HG02623 (cell line): ENCODE results near the gene PSEN2.
A peak's percentile ranks its signal among the peaks of the same experiment; 100 is the strongest.
"Not testable (repeated sequence)": the region's sequence is repeated elsewhere in the genome, so short reads cannot be mapped to it uniquely, and the experiment has no call there.

Source experiments
- ATAC-seq: cut with Tn5 transposase; IDR thresholded peaks from one replicate; pipeline ENCODE4 v1.9.1; 2021; ENCODE audit warnings: moderate library complexity; ENCODE audit not compliant: unreplicated experiment

Gene PSEN2

GRCh38 chr1:226908913-226909312 lies 38.5 kb downstream of the PSEN2 start:
- ATAC-seq: no peak

- peak; percentile 49 for ATAC-seq
Observed at GRCh38 chr1:226912587-226913176, 42.3 kb downstream of the PSEN2 start.

GRCh38 chr1:226915672-226915995 lies 45.2 kb downstream of the PSEN2 start:
- ATAC-seq: peak; percentile 7

- ATAC-seq: no peak
Observed at GRCh38 chr1:226916497-226916896, 46.1 kb downstream of the PSEN2 start.

GRCh38 chr1:226919587-226919986 lies 49.2 kb downstream of the PSEN2 start:
- no peak for ATAC-seq

GRCh38 chr1:226919995-226920394 lies 49.6 kb downstream of the PSEN2 start:
- no peak for ATAC-seq

- ATAC-seq: no peak
Observed at GRCh38 chr1:226920446-226920894, 50.1 kb downstream of the PSEN2 start.

GRCh38 chr1:226921504-226921903 lies 51.1 kb downstream of the PSEN2 start:
- no peak for ATAC-seq

- ATAC-seq: not testable (repeated sequence)
Observed at GRCh38 chr1:226929260-226930111, 59.1 kb downstream of the PSEN2 start.

GRCh38 chr1:226934483-226935237 lies 64.2 kb downstream of the PSEN2 start:
- ATAC-seq: no peak

GRCh38 chr1:226937940-226938725 lies 67.7 kb downstream of the PSEN2 start:
- no peak for ATAC-seq

GRCh38 chr1:226938903-226939437 lies 68.6 kb downstream of the PSEN2 start:
- ATAC-seq: no peak

GRCh38 chr1:226939438-226940028 lies 69.1 kb downstream of the PSEN2 start:
- peak; percentile 23 for ATAC-seq

- ATAC-seq: peak; percentile 96
Observed at GRCh38 chr1:226940029-226940805, 69.8 kb downstream of the PSEN2 start, which contains the start of gene COQ8A. Gene COQ8A, plus strand, starts transcription at chr1:226940294. Its CDS starts 21,092 bp downstream, at chr1:226961386.

GRCh38 chr1:226940806-226941067 lies 70.3 kb downstream of the PSEN2 start:
- ATAC-seq: no peak

- no peak for ATAC-seq
Observed at GRCh38 chr1:226942392-226942791, 72.0 kb downstream of the PSEN2 start.

GRCh38 chr1:226943156-226943555 lies 72.7 kb downstream of the PSEN2 start:
- no peak for ATAC-seq

GRCh38 chr1:226943927-226944326 lies 73.5 kb downstream of the PSEN2 start:
- ATAC-seq: no peak

GRCh38 chr1:226945106-226945857 lies 74.9 kb downstream of the PSEN2 start:
- no peak for ATAC-seq
